Stimulated activated CD8-positive, alpha-beta memory T cell treated with anti-CD3 and anti-CD28 coated beads, Interleukin-15, amount 100 ng/mL, for 4 hours (primary cell): ENCODE data around the gene CLPSL2.

Source experiments
- DNase-seq, 2 donors: peaks; one replicate each; pipeline ENCODE4 v3.0.0-alpha.2; 2020; ENCODE audit warnings: low read depth in 2 of 2

CLPSL2 gene

GRCh38 chr6:35787266-35788218 is 11.1 kb downstream of the CLPSL2 start:
- no peak for DNase-seq

- no peak for DNase-seq
Observed at GRCh38 chr6:35788423-35788982, 12.1 kb downstream of the CLPSL2 start.

GRCh38 chr6:35790683-35791082 is 14.3 kb downstream of the CLPSL2 start:
- no peak for DNase-seq

- DNase-seq: no peak
Observed at GRCh38 chr6:35794536-35795452, 18.4 kb downstream of the CLPSL2 start.

- DNase-seq: no peak
Observed at GRCh38 chr6:35795453-35796071, 19.2 kb downstream of the CLPSL2 start.

GRCh38 chr6:35796236-35796635 is 19.8 kb downstream of the CLPSL2 start:
- no peak for DNase-seq

GRCh38 chr6:35797837-35798526 is 21.6 kb downstream of the CLPSL2 start:
- DNase-seq: no peak

GRCh38 chr6:35798706-35799105 is 22.3 kb downstream of the CLPSL2 start:
- no peak for DNase-seq

GRCh38 chr6:35801148-35801547 is 24.8 kb downstream of the CLPSL2 start:
- DNase-seq: no peak

- DNase-seq: no peak
Observed at GRCh38 chr6:35804996-35805736, 28.8 kb downstream of the CLPSL2 start, which contains the start of gene LHFPL5. LHFPL5 (plus strand) TSS chr6:35805352; CDS start chr6:35805671, 319 bp downstream.

- no peak for DNase-seq
Observed at GRCh38 chr6:35808688-35809087, 32.3 kb downstream of the CLPSL2 start.

GRCh38 chr6:35809809-35810208 is 33.4 kb downstream of the CLPSL2 start:
- no peak for DNase-seq

GRCh38 chr6:35810971-35811698 is 34.7 kb downstream of the CLPSL2 start:
- DNase-seq: no peak

- DNase-seq: no peak
Observed at GRCh38 chr6:35811699-35811995, 35.2 kb downstream of the CLPSL2 start.

GRCh38 chr6:35817515-35817914 is 41.1 kb downstream of the CLPSL2 start:
- DNase-seq: no peak

GRCh38 chr6:35823601-35824000 is 47.2 kb downstream of the CLPSL2 start:
- no peak for DNase-seq

GRCh38 chr6:35824552-35825192 is 48.3 kb downstream of the CLPSL2 start:
- no peak for DNase-seq
